CD4-positive, alpha-beta T cell treated with Interferon gamma for 1 hour (primary cell): ENCODE data around the gene DEF6.

Source experiments
- DNase-seq: peaks from one replicate; pipeline ENCODE4 v3.0.0-alpha.2; 2020

Gene DEF6

DNA sequence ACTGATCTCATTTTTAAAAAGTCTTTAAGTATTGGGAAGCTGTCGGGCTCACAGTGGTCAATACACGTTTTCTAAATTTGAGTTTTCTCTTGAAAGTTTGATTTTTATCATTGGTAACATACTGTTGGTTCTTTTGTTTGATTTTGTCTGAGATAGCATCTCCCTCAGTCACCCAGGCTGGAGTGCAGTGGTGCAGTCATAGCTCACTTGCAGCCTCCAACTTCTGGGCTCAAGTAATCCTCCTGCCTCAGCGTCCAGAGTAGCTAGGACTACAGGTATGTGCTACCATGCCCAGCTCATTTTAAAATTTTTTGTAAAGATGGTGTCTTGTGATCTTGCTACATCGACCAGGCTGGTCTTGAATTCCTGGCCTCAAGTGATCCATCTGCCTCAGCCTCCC, 53.8 kb downstream of the DEF6 start:
- no peak for DNase-seq

DNA sequence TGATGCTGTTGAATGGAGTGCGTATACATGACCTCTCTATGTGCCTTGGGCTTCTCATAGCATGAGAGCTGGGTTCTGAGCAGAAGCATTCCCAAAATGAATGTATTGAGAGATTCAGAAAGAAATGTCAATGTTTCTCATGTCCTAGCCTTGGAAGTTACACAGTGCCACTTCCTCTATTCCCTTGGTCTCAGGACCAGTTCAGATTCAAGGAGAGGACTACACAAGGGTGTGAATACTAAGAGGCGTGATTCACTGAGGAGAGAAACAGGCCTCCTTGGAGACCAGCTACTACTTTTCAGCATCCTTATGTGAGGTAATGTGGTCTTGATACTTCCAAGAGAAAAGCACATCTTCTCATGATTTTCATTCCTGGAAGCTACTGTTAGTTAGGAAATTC, 55.1 kb downstream of the DEF6 start:
- no peak for DNase-seq

DNA sequence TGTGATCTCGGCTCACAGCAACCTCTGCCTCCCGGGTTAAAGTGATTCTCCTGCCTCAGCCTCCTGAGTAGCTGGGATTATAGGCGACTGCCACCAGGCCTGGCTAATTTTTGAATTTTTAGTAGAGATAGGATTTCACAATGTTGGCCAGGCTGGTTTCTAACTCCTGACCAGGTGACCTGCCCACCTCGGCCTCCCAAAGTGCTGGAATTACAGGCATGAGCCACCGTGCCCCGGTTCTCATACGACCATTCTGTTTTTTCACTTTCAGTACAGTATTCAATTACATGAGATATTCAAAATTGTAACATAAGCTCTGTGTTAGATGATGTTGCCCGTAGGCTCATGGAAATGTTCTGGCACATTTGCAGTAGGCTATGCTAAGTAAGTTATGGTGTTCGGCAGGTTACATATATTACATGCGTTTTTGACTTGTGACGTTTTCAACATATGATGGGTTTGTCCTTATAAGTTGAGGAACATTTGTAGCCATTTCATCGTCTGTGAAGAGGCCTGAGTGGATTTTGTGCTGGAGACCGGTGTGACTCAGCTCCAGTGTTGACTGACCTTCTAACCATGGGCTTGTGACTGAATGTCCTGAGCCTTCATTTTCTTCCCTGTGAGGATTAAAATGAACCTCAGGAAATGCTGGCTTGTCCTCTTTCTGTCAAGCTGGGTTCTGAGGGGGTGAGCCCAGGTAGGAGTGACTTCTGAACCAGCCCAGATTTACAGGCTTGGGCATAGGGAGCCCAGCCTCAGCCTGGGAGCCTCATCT, 56.9 kb downstream of the DEF6 start:
- no peak for DNase-seq

DNA sequence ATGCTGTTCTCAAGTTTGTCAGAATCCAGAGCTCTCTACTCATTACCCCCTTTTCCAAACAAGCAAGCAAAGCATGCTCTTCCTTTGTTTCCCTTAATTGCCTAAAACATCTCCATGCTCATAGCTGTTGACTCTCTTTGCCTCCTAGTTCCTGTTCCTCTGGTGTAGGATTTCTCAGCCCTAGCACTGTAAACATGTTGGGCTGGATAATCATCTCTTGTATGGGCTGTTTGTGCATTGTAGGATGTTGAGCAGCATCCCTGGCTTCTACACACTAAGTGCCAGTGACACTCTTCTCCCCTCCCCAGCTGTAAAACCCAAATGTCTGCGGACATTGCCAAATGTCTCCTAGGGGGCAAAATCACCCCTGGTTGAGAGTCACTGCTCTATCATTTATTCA, 58.8 kb downstream of the DEF6 start:
- DNase-seq = no peak

DNA sequence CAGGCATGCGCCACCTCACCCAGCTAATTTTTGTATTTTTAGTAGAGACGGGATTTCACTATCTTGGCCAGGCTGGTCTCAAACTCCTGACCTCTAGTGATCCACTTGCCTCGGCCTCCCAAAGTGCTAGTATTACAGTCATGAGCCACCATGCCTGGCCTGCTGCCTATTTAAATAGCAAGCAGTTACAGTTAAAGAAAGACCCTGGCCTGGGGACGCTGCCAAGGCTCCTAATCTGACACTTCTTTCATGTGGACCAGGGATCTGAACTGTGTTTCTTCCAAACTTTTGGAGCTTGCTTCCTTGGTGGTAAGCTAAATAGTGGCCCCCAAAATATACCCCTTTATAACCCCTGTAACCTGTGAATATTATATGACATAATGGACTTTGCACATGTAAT, 60.1 kb downstream of the DEF6 start:
- no peak for DNase-seq

DNA sequence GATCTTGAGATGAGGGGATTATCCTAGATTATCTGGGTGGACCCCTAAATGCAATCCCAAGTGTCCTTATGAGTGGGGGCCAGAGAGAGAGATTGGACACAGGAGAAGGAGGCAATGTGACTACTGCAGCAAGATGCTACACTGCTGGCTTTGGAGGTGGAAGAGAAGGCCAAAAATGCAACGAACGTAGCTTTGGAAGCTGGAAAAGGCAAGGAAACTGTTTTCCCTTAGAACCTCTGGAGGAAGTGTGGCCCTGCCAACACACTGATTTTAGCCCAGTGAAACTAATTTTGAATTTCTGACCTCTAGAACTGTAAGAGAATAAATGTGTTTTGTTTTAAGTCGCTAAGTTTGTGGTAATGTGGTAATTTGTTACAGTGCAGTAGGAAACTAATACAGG, 60.5 kb downstream of the DEF6 start:
- no peak for DNase-seq

DNA sequence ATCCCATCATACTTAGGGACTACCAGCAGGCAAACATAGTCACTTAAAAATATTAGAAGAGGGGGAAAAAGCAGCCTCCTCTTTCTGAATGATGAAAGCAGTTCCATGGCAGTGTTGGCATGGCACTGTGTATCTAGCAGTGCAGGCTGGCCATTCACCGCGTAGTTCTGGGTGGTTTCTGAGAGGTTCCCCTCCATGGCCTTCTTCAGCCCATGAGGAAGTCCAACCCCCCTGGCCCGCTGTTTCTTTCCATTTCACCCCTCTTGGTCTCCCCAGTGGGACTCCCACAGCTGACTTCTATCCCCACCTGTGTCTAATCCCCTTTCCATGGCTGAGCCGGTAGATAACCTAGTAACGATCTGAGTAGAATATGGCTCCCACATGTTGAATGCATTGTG, 61.7 kb downstream of the DEF6 start:
- DNase-seq = no peak

DNA sequence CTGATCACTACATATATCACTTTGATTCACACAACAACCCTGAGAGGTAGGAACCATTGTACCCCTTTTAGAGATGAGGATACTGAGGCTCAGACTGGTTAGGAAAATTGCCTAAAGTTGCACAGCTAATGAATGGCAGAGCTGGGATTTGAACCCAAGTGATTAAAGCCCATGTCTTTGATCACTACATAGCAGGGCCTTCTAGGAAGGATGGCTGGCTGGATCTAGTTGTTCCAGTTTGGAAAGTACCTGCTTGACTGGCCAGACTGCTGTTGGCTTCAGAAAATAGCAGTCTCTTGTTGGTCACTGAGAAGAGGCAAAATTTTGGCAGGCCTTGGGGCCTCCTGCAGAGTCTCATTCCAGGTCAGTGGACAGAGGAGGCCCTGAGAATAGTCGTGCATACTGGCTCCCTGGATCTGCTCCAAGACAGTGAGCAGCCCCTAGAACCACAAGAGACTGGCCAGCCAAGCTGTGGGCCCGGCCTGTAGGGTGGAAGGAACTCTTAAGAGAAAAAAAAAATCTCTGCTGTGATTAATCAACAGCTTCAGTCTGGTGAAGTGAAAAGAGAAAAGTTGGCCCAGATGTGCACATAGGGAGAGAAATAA, 62.2 kb downstream of the DEF6 start:
- no peak for DNase-seq

DNA sequence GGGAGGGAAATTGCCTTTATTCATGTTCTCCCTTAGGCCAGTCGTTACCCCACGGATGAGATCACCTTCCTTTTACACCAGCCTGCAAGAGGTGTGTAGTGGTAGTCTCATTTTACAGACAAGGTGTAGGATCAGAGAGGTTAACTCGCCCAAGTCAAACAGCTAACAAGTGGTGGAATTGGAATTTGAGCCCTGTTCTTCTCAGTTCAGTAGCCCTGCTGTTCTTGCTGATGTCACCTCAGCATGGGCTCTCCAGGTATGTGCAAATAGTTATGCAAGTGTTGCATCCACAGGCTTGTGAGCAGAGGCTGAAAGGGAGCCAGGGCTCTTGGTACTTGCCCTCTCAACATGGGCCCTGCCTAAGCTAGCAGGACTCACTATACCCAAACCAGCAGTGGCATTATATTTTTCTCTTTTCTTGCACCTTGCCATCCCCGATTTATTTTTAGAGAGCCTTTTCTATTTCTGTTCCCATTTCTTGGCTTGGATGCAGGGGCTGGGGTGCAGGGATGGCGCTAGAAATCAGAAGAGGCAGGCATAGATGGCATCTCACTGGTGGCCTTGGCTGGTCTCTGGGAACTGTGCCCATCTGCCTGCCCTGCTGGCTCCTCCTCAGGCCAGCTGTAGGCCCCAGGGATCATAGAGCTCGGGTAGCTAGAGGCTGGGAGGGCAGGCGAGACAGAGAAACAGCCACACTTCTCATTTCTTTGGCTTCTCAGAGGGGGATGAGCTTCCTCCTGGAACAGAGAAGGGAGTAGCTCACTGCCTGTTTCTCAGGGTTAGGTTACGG, 62.9 kb downstream of the DEF6 start:
- no peak for DNase-seq

DNA sequence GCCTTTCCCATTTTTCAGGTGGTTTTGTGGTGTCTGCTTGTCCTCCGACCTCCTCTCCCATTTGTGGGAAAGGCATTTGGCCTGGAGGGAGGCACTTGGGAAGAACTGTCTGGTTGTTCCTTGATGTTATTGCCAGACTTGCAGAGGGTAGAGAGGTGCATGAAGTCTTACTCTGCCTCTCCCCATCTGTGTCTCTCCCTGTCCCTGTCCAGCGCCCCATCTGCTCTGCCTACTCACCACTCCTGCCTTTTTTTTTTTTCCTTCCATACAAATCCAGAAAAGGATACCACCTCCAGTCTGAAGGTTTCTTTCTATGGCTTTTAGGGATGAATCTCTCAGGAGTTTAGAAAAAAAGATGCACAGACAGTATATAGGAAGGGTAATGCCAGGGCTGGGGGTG, 64.6 kb downstream of the DEF6 start:
- no peak for DNase-seq

DNA sequence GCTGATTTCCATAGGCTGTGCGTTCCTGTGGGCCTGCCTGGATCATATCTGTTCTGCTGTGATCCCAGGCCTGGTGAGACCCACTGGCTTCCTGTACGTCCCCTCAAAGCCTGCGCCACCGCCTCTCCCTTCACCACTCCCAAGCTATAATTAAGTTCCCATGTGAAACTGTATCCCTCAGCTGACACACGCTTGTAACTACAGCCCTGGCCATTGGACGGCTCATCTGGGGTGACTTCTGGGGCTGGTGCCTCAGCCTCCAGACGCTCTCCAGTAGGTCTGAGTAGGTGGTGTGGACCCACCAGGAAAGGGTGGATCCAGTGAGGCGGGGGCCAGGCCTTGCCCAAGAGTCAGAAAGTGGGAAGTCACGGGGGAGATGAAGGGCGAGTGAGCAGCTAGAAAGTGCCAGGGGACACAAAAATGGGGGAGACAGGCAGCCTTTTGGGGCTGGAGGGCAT, 65.7 kb downstream of the DEF6 start:
- peak; percentile 11 for DNase-seq

DNA sequence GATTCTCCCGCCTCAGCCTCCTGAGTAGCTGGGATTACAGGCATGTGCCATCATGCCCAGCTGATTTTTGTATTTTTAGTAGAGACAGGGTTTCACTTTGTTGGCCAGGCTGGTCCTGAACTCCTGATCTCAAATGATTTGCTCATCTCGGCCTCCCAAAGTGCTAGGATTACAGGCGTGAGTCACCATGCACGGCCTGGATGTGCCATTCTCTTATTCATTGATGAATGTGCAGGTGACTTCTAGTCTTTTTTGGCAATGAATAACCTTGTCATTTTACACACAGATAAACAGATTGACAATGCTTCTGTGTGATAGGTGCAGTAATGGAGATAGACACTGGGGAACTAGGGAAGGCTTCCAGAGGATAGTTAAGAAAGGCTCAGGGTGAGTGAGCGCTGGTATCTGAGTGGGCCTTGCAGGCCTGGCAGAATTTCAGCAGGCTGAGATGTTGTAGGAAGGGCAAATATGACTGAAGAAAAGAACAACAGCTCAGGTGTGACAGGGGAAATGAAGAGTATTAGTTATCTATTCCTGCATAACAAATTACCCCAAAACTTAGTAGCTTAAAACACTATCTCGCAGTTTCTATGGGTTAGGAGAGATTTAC, 68.1 kb downstream of the DEF6 start:
- no peak for DNase-seq

DNA sequence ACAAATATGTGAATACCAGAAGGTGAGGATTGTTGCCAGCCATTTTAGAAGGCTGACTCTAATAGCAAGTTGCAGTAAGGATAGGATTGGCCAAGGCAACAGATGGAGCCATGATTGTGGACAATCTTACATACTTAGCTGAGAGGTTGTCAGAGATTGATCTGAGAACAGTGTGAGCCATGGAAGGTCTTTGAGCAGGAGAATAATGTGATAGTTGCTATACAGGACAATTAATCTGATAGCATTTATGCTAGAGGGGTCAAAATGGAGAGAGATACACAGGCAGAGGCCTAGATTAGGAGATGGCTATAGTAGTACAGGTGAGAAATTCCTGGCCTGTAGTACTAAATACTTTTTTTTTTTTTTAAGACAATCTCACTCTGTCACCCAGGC, 68.6 kb downstream of the DEF6 start:
- DNase-seq = no peak

DNA sequence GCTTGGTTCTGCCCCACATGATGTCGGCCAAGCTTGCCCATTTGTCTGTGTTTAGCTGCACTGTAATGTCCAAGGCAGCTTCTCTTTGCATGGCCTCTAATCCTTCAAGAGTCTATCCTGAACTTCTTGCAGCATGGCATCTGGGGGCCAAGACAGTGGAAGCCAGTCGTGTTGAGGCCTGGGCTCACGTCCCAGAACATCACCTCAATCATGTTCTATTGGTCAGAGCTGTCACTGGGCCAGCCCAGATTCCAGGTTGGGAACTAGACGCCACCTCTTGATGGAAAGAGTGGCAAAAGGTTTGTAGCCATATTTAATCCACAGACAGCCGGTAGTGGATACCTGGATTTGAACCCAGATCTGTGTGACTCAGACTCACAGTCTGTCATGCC, 70.0 kb downstream of the DEF6 start:
- no peak for DNase-seq

DNA sequence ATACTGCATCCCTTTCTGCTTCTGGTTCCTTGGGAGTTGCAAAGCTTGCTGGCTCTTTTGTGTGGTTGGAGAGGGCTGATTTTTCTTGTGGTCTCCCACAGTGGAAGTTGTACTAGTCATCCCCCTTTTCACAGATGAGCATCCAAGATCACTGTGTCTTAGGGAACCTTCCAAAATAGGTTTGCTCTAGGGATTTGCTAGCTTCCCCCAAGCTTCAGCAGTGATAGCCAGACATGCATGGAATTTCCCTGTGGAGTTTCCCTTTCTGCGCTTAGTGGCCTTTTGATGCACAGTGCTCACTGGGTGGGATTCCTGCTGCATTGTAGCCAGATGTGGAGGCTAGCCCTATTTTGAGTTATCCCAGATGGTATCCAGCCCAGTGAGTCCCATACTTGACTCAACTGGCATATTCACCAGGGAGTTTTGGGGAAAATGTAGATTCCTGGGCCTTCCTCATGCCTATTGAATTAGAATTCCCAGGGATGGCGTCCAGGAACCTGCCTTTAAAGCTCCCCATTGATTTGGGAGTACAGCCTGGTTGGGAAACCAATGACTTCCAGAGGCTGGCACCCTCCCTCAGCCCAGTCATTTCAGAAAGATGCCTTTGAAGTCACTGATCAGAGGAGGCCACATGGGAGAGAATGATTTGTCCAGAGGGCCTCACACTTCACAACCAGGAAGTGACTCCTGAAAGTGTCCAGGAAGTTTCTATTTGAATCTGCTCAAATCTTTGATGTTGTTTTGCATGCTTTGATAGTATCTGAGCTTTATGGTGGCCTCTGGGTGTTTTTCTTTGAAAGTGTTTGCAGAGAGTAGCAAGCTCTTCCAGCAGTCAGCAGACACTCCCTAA, 70.6 kb downstream of the DEF6 start:
- no peak for DNase-seq

DNA sequence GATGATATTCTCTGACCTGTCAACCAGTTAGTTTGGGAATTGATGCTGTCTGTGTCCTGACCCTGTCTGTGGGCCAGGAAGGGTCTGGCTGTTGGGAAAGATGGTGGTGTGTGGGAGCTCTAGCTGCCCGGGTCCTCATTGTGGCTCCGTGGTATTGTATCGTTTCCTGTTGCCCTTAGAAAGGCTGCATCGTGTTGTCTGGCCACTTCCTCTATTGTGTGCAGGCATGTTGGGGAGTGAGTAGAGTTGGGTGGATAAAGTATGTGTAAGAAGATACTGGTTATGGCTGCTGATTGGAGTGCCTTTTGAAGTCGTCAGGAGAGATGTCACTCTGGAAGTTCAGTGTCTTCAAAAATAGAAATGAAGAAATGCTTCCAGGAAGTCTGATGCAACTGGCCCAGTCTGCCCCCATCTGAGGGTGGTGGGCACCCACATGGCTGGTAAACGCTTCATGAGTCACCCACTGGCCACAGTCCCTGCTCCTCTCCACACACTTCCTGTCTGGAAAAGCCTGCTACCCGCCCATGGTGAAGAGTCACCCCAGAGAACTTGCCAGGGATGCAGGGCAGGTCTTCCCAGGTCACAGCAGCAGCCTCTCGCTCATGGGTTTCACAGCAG, 72.6 kb downstream of the DEF6 start:
- DNase-seq = peak; percentile 81

DNA sequence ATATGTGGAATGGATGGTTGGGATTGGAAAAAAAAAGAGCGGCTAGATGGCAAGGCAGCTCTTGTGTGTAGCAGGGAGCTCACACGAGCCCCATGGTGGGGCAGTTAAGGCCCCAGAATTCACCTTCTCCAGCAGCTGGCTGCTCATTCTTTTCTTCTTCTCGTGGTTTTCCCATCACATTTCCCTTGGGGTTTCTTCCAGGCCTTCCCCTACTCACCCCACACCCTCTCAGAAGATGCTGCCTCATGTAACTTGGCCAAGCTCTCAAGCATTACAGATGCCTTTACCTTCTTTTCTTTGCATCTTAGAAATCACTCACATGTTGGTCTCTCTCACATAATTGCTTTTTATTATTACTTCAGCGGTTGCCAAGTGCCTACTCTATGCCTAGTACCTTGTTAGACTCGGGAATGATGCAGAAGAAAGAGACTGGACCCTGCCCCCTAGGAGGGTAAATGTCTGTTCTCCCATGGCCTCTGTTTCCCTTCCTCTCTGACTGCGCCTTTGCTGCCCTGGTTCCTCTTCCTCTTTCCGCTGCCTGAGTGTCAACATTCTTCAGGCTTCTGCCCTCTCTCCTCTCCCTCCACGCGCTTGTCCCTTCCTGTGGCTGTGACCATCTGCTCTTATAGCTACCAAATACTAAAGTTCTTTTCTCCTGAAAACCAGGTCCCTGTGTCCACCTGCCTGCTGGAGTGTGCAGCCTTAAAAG, 73.3 kb downstream of the DEF6 start:
- peak; percentile 12 for DNase-seq
